Fibroblast of peridontal ligament (primary cell): ENCODE measurements around the gene C17orf107.
"Not testable (repeated sequence)": the region's sequence is repeated elsewhere in the genome, so short reads cannot be mapped to it uniquely, and the experiment has no call there.

Experiments used
- DNase-seq: peaks from one replicate; pipeline ENCODE4 v3.0.0-alpha.2; 2010; ENCODE audit errors: extremely low read depth

C17orf107 gene

DNA sequence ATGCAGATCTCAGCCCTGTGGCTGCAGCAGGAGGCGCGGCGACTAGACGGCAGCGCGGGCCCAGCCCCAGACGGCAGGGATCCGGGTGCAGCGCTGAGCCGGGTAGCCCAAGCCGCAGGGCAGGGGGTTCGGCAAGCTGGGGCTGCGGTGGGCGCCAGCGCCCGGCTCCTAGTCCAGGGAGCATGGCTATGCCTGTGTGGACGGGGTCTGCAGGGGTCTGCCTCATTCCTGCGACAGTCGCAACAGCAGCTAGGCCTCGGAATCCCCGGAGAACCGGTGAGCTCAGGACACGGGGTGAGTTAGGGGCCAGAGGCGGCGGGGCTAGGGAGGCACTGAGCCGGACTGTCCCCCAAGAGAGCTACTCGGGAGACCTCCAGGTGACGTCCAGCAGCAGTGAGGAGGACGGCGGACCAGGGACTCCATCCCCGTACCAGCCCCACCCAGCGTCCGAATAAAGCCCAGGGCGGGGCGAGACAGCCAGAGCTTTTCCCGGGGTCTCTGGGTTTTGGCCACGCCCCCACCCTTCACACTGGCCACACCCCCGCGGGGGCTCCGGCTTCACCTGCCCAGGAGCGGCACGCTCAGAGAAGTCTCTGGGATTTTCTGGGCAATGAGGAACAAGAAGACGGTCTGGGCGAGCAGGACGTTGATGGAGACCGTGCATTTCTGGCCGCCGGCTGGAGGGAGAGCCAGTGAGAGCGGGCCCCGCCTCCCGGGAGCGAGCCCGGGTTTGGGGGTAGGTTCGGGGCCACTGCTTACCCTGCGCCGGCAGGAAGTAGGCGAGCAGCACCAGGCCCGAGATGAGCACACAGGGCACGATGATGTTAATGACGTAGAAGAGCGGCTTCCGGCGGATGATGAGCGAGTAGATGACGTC lies 1.1 kb downstream of the C17orf107 start:
- no peak for DNase-seq

DNA sequence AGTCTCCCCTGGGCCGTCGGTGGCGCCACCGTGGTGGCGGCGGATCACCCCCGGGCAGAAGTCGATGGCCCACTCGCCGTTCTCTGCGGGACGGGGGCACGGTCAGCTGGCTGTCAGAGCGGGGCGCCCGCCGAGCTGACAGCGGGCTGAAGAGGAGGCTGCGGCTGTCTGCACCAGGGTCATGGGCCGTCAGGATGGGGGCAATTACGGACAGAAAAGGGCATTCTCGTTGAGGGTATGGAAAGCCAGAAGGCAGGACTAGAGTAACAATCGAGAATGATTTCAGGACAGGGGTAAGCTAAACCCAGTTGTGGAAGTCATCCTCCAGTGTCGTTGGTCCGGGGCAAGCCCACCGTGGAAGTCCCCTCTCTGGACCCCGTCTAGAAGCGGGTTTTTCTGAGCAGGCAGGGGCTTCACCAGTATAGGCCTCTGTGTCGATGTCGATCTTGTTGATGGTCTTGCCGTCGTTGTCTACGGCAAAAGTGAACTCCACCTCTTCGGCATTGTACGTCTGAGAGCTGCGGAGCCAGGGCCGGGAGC lies 1.8 kb downstream of the C17orf107 start:
- DNase-seq: no peak

DNA sequence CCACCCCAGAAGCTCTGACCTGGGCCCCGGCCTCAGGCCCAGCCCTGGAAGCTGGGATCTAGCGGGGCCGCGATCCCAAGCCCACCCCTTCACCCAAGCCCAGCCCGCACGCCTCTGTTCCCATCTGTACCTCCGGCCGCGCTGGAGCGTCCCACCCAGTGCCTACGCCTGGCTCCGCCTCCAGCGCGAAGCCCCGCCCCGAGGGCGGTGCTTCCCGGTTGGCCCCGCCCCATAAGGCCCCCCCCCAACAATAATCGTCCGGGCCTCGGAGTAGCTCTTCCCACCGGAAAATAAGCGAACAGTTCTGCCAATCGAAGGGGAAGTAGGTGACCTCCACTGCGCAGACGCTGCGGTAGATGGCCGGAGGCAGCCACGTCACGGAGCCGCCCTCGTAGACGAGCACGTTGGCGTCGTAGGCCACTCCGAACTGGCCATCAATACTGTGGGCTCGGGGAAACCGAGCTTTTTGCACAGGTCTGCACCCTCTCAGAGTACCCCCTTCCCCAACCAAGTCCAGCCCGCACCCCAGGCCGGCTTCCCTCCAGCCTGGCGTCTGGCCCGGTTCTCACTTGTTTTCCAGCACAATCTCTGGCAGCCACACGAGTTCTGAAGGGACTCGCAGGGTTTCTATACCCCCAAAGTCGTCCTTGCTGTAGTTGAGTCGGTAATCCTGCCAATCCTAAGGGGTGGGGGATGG lies 2.5 kb downstream of the C17orf107 start:
- DNase-seq: no peak

DNA sequence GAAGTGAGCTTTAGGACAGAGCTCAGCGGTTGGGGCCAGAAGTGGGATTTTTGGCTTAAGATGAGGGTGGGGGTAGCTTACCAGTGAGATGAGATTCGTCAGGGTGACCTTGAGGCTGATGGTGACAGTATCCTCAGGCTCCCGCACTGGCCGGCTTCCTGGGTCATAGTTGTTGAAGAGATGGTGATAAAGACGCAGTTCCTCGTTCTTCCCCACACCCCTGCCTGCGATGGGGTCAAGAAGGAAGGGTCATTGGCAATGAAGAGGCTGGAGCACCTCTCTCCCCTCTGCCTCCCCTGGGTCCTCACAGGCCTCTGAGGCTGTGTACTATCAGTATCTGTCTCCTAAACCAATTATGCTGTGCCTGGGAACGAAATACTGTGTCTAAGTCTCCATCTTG lies 3.2 kb downstream of the C17orf107 start:
- DNase-seq: no peak

DNA sequence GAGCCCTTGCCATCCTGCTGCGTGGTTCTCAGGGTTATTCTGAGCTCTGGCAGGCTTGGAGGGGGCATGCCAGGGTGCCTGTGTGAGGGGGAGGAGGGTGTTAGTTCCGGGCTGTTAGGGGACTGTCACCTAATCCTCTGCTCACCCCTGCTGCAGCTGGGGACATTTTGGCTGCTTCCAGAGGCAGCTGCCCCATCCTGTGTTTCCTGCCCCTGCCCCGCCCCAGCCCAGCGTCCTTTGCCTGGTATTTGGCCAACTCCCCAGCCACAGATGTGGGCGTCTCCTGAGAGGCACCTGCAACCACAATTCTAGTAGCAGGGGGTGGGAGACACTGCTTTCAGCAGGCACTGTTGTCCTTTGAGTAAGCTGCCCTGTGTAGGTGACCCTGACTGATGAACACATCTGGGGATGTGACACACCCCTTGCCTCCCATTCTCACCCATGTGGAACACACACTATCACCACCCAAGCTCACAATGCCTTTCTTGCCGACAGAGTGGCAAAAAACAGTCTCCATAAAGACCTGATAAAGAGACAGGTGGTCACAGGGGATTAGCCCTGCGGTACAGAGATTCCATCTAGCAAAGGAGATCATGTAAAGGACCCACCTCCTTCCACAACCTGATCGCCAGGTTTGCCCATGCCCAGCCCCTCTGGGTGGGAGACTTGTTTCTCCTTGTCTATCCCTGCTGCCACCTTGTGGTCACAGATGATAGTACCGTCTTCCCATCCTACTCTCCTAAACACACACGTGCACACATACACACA lies 3.9 kb downstream of the C17orf107 start, which contains the start of gene CHRNE:
Gene CHRNE, minus strand, starts transcription at position 48 of the 768 bp plus-strand sequence. Its CDS starts 35 bp downstream, at position 13.
- peak; percentile 74 for DNase-seq

DNA sequence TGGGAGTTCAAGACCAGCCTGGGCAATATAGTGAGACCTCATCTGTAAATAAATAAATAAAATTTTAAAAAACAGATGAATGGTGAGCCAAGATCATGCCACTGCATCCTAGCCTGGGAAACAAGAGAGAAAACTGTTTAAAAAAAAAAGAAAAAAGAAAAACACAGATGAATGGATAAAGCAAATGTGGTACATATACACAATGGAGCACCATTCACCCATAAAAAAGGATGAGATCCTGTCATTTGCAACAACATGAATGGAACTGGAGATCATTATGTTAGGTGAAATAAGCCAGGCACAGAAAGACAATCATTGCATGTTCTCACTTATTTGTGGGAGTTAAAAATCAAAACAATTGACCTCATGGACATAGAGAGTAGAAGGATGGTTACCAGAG lies 7.3 kb downstream of the C17orf107 start:
- DNase-seq: not testable (repeated sequence)

GRCh38 chr17:4908301-4908700 lies 9.0 kb downstream of the C17orf107 start:
- no peak for DNase-seq

DNA sequence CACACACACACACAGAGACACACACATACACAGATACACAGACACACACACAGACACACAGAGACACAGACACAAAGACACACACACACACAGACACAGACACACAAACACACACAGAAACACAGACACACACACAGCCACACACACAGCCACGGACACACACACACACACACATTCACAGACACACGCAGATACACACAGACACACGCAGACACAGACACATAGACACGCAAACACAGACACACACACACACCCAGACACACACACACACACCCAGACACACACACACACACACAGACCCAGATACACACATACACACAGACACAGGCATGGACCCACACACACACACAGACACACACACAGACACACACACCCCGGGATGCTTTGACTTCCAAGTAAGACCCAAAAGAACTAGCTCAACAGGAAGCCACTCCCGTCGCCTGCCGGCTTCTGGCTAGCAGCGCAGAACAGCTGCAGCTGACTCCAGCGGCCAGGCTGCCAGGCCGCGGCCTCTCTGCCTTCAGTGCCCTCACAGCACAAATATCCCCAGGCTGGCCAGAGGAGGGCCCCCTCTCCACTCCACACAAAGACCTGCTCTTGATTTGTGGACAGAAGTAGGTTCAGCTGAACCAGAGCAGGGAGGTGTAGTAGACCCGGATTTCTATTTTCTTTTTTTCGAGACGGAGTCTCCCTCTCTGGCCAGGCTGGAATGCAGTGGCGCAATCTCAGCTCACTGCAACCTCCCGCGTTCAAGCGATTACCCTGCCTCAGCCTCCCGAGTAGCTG lies 9.6 kb downstream of the C17orf107 start:
- DNase-seq: peak; percentile 92

DNA sequence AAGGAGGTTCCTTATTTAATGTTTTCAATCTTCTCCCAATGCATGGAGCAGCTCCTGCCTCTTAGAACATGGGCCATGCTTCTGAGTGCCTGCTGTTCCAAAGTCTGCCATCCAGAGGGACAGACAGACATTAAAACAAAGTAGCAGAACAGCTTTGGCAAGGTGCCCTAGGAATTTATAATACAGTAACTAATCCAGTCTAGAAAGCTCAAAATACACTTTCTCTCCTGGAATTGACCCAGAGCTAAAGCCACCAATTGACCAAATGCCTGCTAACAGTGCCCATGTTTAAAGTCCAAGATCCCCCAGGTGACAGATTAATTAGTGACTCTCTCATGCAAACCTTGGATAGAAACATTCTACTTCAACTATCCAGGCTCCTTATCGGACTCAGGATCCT lies 14.7 kb downstream of the C17orf107 start:
- peak; percentile 43 for DNase-seq

- DNase-seq: not testable (repeated sequence)
These were observed 15.2 kb downstream of the C17orf107 start for GRCh38 chr17:4914551-4914950.

GRCh38 chr17:4919511-4920047 lies 20.2 kb downstream of the C17orf107 start:
- DNase-seq: no peak

- DNase-seq: peak; percentile 56
These were observed 21.2 kb downstream of the C17orf107 start for GRCh38 chr17:4920351-4921048.

DNA sequence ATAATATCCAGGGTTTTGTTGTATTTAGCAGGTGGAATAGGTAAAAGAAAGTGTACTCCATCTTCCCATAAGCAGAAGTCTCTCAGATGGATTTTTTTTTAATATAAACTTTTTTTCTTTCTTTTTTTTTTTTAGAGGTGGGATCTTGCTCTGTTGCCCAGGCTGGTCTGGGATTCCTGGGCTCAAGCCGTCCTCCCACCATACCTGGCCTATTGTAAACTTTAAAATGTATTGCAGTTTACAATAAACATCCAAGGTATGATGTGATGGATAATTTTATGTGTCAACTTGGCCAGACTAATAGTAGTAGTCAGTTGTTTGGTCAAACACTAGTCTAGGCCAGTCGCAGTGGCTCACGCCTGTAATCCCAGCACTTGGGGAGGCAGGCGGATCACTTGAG lies 22.0 kb downstream of the C17orf107 start:
- DNase-seq: no peak

DNA sequence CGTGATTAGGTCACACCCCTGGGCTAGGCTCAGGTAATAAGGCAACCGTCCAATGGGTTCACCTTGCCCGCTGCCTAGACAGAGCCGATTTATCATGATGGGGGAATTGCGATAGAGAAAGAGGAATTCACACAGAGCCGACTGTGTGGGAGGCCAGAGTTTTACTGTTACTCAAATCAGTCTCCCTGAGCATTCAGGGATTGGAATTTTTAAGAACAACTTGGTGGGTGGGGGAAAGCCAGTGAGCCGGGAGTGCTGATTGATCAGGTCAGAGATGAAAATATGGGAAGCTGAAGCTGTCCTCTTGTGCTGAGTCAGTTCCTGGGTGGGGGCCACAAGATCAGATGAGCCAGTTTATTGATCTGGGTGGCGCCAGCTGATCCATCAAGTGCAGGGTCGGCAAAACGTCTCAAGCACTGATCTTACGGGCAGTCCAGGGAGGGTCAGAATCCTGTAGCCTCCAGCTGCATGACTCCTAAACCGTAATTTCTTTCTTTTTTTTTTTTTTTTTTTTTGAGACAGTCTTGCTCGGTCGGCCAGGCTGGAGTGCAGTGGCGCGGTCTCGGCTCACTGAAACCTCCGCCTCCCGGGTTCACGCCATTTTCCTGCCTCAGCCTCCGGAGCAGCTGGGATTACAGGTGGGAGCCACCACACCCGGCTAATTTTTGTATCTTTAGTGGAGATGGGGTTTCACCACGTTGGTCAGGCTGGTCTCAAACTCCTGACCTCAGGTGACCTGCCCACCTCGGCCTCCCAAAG lies 27.4 kb downstream of the C17orf107 start:
- DNase-seq: not testable (repeated sequence)

DNA sequence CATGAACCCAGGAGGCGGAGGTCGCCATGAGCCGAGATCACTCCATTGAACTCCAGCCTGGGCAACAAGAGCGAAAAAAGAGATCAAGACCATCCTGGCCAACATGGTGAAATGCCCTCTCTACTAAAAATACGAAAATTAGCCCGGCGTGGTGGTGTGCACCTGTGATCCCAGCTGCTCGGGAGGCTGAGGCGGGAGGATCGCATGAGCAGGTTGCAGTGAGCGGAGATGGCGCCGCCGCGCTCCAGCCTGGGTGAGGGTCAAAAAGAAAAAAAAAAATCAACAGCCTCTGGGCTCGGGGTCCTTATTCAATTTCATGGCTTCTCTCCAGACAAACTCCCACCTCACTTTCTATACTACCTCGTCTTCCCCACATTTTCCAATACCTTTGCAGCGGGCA lies 29.5 kb downstream of the C17orf107 start:
- no peak for DNase-seq

- DNase-seq: no peak
These were observed 32.6 kb downstream of the C17orf107 start, which contains the start of gene GP1BA for GRCh38 chr17:4931963-4932362. Gene GP1BA (plus strand): TSS chr17:4932277. CDS start chr17:4932605, 328 bp downstream.

DNA sequence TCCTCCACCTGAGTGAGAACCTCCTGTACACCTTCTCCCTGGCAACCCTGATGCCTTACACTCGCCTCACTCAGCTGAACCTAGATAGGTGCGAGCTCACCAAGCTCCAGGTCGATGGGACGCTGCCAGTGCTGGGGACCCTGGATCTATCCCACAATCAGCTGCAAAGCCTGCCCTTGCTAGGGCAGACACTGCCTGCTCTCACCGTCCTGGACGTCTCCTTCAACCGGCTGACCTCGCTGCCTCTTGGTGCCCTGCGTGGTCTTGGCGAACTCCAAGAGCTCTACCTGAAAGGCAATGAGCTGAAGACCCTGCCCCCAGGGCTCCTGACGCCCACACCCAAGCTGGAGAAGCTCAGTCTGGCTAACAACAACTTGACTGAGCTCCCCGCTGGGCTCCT lies 33.4 kb downstream of the C17orf107 start:
- no peak for DNase-seq

DNA sequence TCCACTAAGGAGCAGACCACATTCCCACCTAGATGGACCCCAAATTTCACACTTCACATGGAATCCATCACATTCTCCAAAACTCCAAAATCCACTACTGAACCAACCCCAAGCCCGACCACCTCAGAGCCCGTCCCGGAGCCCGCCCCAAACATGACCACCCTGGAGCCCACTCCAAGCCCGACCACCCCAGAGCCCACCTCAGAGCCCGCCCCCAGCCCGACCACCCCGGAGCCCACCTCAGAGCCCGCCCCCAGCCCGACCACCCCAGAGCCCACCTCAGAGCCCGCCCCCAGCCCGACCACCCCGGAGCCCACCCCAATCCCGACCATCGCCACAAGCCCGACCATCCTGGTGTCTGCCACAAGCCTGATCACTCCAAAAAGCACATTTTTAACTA lies 34.3 kb downstream of the C17orf107 start:
- no peak for DNase-seq
